Panc1 (cell line): Measurements from ENCODE around the gene PPIL4. TPM values are rescaled to one million over a fixed set of nuclear protein-coding genes. Genes with fewer than 3 reads are reported as not detected.

Source experiments
- ATAC-seq: fragments of 200-7000 bp; cut with Tn5 transposase; 2 replicates; pipeline ENCODE4 v1.9.1; 2020; ENCODE audit warnings: mild to moderate bottlenecking, moderate library complexity
- BruUV-seq: library from RNA; stranded (reverse); fragments of 400-500 nt; replicated peaks from 2 replicates; lab custom pipeline; 2021; lab: Mats Ljungman, UMichigan
- CTCF ChIA-PET: fragments of 300-600 bp; sonication (Branson Sonifier 250); formaldehyde crosslinking; loops from one replicate; lab custom pipeline; 2022; ENCODE audit warnings: antibody characterized with exemption; lab: Charles Lee
- POLR2A ChIA-PET: fragments of 300-600 bp; sonication (Branson Sonifier 250); formaldehyde crosslinking; loops from one replicate; lab custom pipeline; 2022; ENCODE audit warnings: antibody characterized with exemption; lab: Charles Lee
- DNase-seq: peaks from one replicate; pipeline ENCODE4 v3.0.0-alpha.2; 2010; ENCODE audit warnings: low read depth, low spot score
- H3K27ac ChIP-seq: 2 replicates; pipeline ENCODE4 v1.5.1; 2011; ENCODE audit warnings: mild to moderate bottlenecking, low read length, inconsistent platforms
- H3K27me3 ChIP-seq: fragments of 200-500 bp; sonication (Bioruptor generic); 2 replicates; pipeline ENCODE4 v1.6.0; 2014; ENCODE audit warnings: low read length, inconsistent platforms; ENCODE audit not compliant: control insufficient read depth, insufficient read depth
- H3K36me3 ChIP-seq: fragments of 200-500 bp; sonication (Bioruptor generic); 2 replicates; pipeline ENCODE4 v1.5.1; 2014; ENCODE audit warnings: inconsistent platforms, mild to moderate bottlenecking, low read length, moderate library complexity; ENCODE audit not compliant: control insufficient read depth, insufficient read depth
- H3K4me1 ChIP-seq: 2 replicates; pipeline ENCODE4 v1.5.1; 2011; ENCODE audit warnings: inconsistent platforms, mild to moderate bottlenecking, low read length, moderate library complexity; ENCODE audit not compliant: control insufficient read depth, insufficient read depth
- H3K4me3 ChIP-seq, 2 experiments: 2 replicates each; pipeline ENCODE4 v1.5.1; 2011 to 2012; ENCODE audit warnings: low read depth in 2 of 2, low read length in 2 of 2, mild to moderate bottlenecking in 2 of 2, inconsistent platforms in 1 of 2, moderate library complexity in 1 of 2
- H3K9me3 ChIP-seq: fragments of 200-500 bp; sonication (Bioruptor generic); 2 replicates; pipeline ENCODE4 v1.5.1; 2014; ENCODE audit warnings: low read depth, mild to moderate bottlenecking, inconsistent platforms, low read length, moderate library complexity; ENCODE audit not compliant: control insufficient read depth, insufficient read depth
- CTCF ChIP-seq: fragments of 450-650 bp; IDR thresholded peaks from 2 replicates; pipeline ENCODE4 v1.5.1; 2017; ENCODE audit warnings: mild to moderate bottlenecking
- POLR2AphosphoS5 ChIP-seq: IDR thresholded peaks from 2 replicates; pipeline ENCODE4 v1.6.1; 2012; ENCODE audit warnings: mild to moderate bottlenecking, low read depth, low read length, moderate library complexity
- REST ChIP-seq, 2 experiments: IDR thresholded peaks; 2 replicates each; pipeline ENCODE4 v1.6.1; 2011 to 2012; ENCODE audit warnings: low read depth in 2 of 2, control low read depth in 1 of 2, low read length in 1 of 2, mild to moderate bottlenecking in 1 of 2, moderate library complexity in 1 of 2; ENCODE audit not compliant: insufficient read depth in 1 of 2
- SIN3A ChIP-seq: IDR thresholded peaks from 2 replicates; pipeline ENCODE4 v1.6.1; 2012; ENCODE audit warnings: low read depth, mild to moderate bottlenecking, low read length, moderate library complexity, borderline replicate concordance; ENCODE audit not compliant: insufficient read depth
- TCF7L2 ChIP-seq: IDR thresholded peaks from 2 replicates; pipeline ENCODE4 v1.6.1; 2011; ENCODE audit warnings: mild to moderate bottlenecking, low read depth, low read length, inconsistent platforms
- in situ Hi-C: cut with HindIII; loops from 2 replicates; pipeline ENCODE4 v1.10.0; 2016; ENCODE audit warnings: low sequenced_read_pairs, low pct_unique_long_range_greater_than_20kb
- intact Hi-C: fragments of 100-400 bp; cut with micrococcal nuclease; formaldehyde crosslinking; loops from one replicate; pipeline ENCODE4 v1.10.0; 2022; ENCODE audit not compliant: unreplicated experiment
- total RNA-seq: library from RNA; stranded (reverse); gene quantifications from one replicate; pipeline ENCODE4 v1.2.1, GENCODE V29; 2021; ENCODE audit not compliant: unreplicated experiment

The PPIL4 gene
- total RNA-seq, 1 experiment from 2014 or later: 19.9 TPM

GRCh38 chr6:149558029-149558428 lies 12.2 kb upstream of the PPIL4 start:
- Histone ChIP-seq H3K27ac (no peak overlapping the region), H3K27me3 (peaks cover 7% of the 10 kb centered on the region)

GRCh38 chr6:149551920-149552319 lies 6.1 kb upstream of the PPIL4 start:
- Histone ChIP-seq H3K4me1 (no peaks in the 10 kb centered on the region), H3K36me3 (no peaks in the 10 kb centered on the region), H3K27ac (no peak overlapping the region), H3K9me3 (no peaks in the 10 kb centered on the region), H3K4me3 (no peak overlapping the region), H3K27me3 (peaks cover 5% of the 10 kb centered on the region; the same call in 1 of the 2 replicates)
- DNase-seq (no peak), ATAC-seq (no peak; the same call in 1 of the 2 replicates)
- intact Hi-C loops (no loop called here), in situ Hi-C loops (no loop called here)
- CTCF ChIA-PET: interaction anchor here (1.9 kb wide), 1 partner anchor 9 kb away, joined by 5 read pairs; no protein-coding TSS in a partner anchor
- POLR2A ChIA-PET: no interaction called here
- TF ChIP-seq TCF7L2 (no peak), CTCF (no peak), SIN3A (no peak)
- BruUV-seq: no TSS peak

More at GRCh38 chr6:149558029-149558428, 12.2 kb upstream of the PPIL4 start:
- BruUV-seq: no TSS peak
- Histone ChIP-seq H3K4me1 (no peaks in the 10 kb centered on the region), H3K4me3 (no peak overlapping the region), H3K9me3 (no peaks in the 10 kb centered on the region), H3K36me3 (no peaks in the 10 kb centered on the region)
- CTCF ChIA-PET: no interaction called here
- intact Hi-C loops: no loop called here
- no peak for ATAC-seq
- no peak for TF ChIP-seq TCF7L2
- no peak for TF ChIP-seq POLR2AphosphoS5
- no peak for TF ChIP-seq REST (IDR thresholded peaks at IDR 0.05; ENCODE audit: insufficient read depth in 1 of 2, low read depth in 2 of 2, low read length in 1 of 2)
- no peak for TF ChIP-seq CTCF
- TF ChIP-seq SIN3A: no peak
- no peak for DNase-seq
- in situ Hi-C loops: no loop called here
- POLR2A ChIA-PET: no interaction called here
